ENCODE measurements around the gene KIF26B.

Gene KIF26B

DNA sequence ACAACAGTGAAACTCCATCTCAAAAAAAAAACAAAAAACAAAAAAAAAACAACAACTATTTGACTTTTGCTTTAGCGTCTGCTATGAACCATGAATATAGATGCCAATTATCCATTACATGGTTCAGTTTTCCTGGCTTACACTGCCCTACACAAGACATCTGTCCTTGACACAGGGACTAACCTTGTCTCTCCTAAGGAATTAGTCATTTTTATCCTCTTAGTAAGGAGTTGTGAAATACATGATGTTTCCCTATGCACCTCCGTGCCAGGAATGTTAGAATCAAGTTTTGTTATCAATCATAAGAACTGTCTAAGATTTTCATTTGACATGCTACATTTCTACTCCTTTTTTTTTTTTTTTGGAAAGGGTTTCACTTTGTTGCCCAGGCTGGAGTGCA is 241.8 kb downstream of the KIF26B start:
- TF ChIP-seq, protein P1, sequence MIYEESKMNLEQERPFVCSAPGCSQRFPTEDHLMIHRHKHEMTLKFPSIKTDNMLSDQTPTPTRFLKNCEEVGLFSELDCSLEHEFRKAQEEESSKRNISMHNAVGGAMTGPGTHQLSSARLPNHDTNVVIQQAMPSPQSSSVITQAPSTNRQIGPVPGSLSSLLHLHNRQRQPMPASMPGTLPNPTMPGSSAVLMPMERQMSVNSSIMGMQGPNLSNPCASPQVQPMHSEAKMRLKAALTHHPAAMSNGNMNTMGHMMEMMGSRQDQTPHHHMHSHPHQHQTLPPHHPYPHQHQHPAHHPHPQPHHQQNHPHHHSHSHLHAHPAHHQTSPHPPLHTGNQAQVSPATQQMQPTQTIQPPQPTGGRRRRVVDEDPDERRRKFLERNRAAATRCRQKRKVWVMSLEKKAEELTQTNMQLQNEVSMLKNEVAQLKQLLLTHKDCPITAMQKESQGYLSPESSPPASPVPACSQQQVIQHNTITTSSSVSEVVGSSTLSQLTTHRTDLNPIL (CRISPR knock-in tag; IDR thresholded peaks at IDR 0.05; ENCODE audit: low read depth), result no peak
- TF ChIP-seq BACH2 (CRISPR knock-in tag; IDR thresholded peaks at IDR 0.05; ENCODE audit: borderline replicate concordance) (no peak), ZNF565 (CRISPR knock-in tag; conservative IDR thresholded peaks at IDR 0.05; ENCODE audit: low read depth) (no peak), ZNF70 (CRISPR knock-in tag; IDR thresholded peaks at IDR 0.05) (no peak), CSDC2 (CRISPR knock-in tag; IDR thresholded peaks at IDR 0.05) (no peak), TCF4 (CRISPR knock-in tag; IDR thresholded peaks at IDR 0.05; ENCODE audit: borderline replicate concordance) (no peak), PPARA (CRISPR knock-in tag; IDR thresholded peaks at IDR 0.05; ENCODE audit: borderline replicate concordance) (no peak), ZFP3 (CRISPR knock-in tag; IDR thresholded peaks at IDR 0.05) (no peak), OSR1 (CRISPR knock-in tag; IDR thresholded peaks at IDR 0.05) (no peak), TOX (CRISPR knock-in tag; IDR thresholded peaks at IDR 0.05; ENCODE audit: borderline replicate concordance) (no peak), SNAI2 (CRISPR knock-in tag; IDR thresholded peaks at IDR 0.05) (no peak), ZFP30 (CRISPR knock-in tag; IDR thresholded peaks at IDR 0.05) (no peak), ISL1 (CRISPR knock-in tag; IDR thresholded peaks at IDR 0.05) (no peak), GLIS3 (CRISPR knock-in tag; IDR thresholded peaks at IDR 0.05) (no peak), ZC3H10 (CRISPR knock-in tag; IDR thresholded peaks at IDR 0.05) (no peak), ZNF8 (CRISPR knock-in tag; IDR thresholded peaks at IDR 0.05) (no peak), ESRRG (CRISPR knock-in tag; IDR thresholded peaks at IDR 0.05) (no peak)
- TF ChIP-seq, protein P2, sequence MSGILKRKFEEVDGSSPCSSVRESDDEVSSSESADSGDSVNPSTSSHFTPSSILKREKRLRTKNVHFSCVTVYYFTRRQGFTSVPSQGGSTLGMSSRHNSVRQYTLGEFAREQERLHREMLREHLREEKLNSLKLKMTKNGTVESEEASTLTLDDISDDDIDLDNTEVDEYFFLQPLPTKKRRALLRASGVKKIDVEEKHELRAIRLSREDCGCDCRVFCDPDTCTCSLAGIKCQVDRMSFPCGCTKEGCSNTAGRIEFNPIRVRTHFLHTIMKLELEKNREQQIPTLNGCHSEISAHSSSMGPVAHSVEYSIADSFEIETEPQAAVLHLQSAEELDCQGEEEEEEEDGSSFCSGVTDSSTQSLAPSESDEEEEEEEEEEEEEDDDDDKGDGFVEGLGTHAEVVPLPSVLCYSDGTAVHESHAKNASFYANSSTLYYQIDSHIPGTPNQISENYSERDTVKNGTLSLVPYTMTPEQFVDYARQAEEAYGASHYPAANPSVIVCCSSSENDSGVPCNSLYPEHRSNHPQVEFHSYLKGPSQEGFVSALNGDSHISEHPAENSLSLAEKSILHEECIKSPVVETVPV (CRISPR knock-in tag; IDR thresholded peaks at IDR 0.05), result no peak
- TF ChIP-seq, protein P3, sequence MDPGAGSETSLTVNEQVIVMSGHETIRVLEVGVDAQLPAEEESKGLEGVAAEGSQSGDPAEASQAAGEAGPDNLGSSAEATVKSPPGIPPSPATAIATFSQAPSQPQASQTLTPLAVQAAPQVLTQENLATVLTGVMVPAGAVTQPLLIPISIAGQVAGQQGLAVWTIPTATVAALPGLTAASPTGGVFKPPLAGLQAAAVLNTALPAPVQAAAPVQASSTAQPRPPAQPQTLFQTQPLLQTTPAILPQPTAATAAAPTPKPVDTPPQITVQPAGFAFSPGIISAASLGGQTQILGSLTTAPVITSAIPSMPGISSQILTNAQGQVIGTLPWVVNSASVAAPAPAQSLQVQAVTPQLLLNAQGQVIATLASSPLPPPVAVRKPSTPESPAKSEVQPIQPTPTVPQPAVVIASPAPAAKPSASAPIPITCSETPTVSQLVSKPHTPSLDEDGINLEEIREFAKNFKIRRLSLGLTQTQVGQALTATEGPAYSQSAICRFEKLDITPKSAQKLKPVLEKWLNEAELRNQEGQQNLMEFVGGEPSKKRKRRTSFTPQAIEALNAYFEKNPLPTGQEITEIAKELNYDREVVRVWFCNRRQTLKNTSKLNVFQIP (CRISPR knock-in tag; IDR thresholded peaks at IDR 0.05; ENCODE audit: borderline replicate concordance, low read depth), result no peak
- TF ChIP-seq, protein P4, sequence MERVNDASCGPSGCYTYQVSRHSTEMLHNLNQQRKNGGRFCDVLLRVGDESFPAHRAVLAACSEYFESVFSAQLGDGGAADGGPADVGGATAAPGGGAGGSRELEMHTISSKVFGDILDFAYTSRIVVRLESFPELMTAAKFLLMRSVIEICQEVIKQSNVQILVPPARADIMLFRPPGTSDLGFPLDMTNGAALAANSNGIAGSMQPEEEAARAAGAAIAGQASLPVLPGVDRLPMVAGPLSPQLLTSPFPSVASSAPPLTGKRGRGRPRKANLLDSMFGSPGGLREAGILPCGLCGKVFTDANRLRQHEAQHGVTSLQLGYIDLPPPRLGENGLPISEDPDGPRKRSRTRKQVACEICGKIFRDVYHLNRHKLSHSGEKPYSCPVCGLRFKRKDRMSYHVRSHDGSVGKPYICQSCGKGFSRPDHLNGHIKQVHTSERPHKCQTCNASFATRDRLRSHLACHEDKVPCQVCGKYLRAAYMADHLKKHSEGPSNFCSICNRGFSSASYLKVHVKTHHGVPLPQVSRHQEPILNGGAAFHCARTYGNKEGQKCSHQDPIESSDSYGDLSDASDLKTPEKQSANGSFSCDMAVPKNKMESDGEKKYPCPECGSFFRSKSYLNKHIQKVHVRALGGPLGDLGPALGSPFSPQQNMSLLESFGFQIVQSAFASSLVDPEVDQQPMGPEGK (CRISPR knock-in tag; IDR thresholded peaks at IDR 0.05; ENCODE audit: borderline replicate concordance), result no peak
- ATAC-seq, result peak; percentile 63

DNA sequence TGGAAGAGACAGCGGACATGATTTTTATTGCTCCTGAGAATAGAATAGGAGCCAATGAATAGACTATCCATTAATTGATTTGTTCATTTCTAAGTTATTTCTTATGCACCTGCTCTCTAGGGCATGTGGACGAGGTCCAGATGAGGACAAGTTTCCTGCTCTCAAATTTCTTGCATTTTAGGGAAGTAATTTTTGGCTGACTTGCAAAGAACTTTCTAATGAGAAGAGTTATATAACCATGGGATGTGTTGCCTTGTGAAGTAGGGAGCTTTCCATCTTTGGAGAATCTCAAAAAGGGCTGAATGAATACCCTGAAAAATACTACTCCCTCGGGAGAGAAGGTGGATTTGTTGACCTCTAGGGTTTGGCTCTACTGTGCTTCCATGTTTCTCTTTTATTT is 243.0 kb downstream of the KIF26B start:
- TF ChIP-seq, protein P2 (CRISPR knock-in tag; IDR thresholded peaks at IDR 0.05), result no peak
- TF ChIP-seq BACH2 (CRISPR knock-in tag; IDR thresholded peaks at IDR 0.05; ENCODE audit: borderline replicate concordance), result no peak
- TF ChIP-seq GLIS3 (CRISPR knock-in tag; IDR thresholded peaks at IDR 0.05), result no peak
- TF ChIP-seq, protein P1 (CRISPR knock-in tag; IDR thresholded peaks at IDR 0.05; ENCODE audit: low read depth), result no peak
- no peak for TF ChIP-seq TOX (CRISPR knock-in tag; IDR thresholded peaks at IDR 0.05; ENCODE audit: borderline replicate concordance)
- TF ChIP-seq ISL1 (CRISPR knock-in tag; IDR thresholded peaks at IDR 0.05), result no peak
- no peak for TF ChIP-seq ZC3H10 (CRISPR knock-in tag; IDR thresholded peaks at IDR 0.05)
- no peak for TF ChIP-seq TCF4 (CRISPR knock-in tag; IDR thresholded peaks at IDR 0.05; ENCODE audit: borderline replicate concordance)
- TF ChIP-seq ZNF8 (CRISPR knock-in tag; IDR thresholded peaks at IDR 0.05), result no peak
- TF ChIP-seq, protein P5, sequence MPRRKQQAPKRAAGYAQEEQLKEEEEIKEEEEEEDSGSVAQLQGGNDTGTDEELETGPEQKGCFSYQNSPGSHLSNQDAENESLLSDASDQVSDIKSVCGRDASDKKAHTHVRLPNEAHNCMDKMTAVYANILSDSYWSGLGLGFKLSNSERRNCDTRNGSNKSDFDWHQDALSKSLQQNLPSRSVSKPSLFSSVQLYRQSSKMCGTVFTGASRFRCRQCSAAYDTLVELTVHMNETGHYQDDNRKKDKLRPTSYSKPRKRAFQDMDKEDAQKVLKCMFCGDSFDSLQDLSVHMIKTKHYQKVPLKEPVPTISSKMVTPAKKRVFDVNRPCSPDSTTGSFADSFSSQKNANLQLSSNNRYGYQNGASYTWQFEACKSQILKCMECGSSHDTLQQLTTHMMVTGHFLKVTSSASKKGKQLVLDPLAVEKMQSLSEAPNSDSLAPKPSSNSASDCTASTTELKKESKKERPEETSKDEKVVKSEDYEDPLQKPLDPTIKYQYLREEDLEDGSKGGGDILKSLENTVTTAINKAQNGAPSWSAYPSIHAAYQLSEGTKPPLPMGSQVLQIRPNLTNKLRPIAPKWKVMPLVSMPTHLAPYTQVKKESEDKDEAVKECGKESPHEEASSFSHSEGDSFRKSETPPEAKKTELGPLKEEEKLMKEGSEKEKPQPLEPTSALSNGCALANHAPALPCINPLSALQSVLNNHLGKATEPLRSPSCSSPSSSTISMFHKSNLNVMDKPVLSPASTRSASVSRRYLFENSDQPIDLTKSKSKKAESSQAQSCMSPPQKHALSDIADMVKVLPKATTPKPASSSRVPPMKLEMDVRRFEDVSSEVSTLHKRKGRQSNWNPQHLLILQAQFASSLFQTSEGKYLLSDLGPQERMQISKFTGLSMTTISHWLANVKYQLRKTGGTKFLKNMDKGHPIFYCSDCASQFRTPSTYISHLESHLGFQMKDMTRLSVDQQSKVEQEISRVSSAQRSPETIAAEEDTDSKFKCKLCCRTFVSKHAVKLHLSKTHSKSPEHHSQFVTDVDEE (CRISPR knock-in tag; IDR thresholded peaks at IDR 0.05), result no peak
- no peak for TF ChIP-seq ZFP30 (CRISPR knock-in tag; IDR thresholded peaks at IDR 0.05)
- TF ChIP-seq PPARA (CRISPR knock-in tag; IDR thresholded peaks at IDR 0.05; ENCODE audit: borderline replicate concordance), result no peak
- TF ChIP-seq ZFP3 (CRISPR knock-in tag; IDR thresholded peaks at IDR 0.05), result no peak
- no peak for TF ChIP-seq ARNTL (CRISPR knock-in tag; IDR thresholded peaks at IDR 0.05; ENCODE audit: borderline replicate concordance, low read depth)
- no peak for TF ChIP-seq OSR1 (CRISPR knock-in tag; IDR thresholded peaks at IDR 0.05)
- TF ChIP-seq ZNF70 (CRISPR knock-in tag; IDR thresholded peaks at IDR 0.05), result no peak
- TF ChIP-seq, protein P4 (CRISPR knock-in tag; IDR thresholded peaks at IDR 0.05; ENCODE audit: borderline replicate concordance), result no peak
- TF ChIP-seq RARB (CRISPR knock-in tag; IDR thresholded peaks at IDR 0.05), result no peak
- TF ChIP-seq SNAI2 (CRISPR knock-in tag; IDR thresholded peaks at IDR 0.05), result no peak
- TF ChIP-seq ZNF565 (CRISPR knock-in tag; conservative IDR thresholded peaks at IDR 0.05; ENCODE audit: low read depth), result no peak
- ATAC-seq, result no peak

Data from SK-N-SH treated with all-trans-retinoic acid at 6 μM for 48 hours (cell line).